Measurements from ENCODE around the gene TAOK3. TPM values are rescaled to one million over a fixed set of nuclear protein-coding genes. Genes with fewer than 3 reads are reported as not detected.

Gene TAOK3
- total RNA-seq, 4 donors from 2014 or later = 22.7 to 61.7 (median 38.8) TPM

- H3K27ac ChIP-seq = no peak overlapping the region
- DNase-seq (ENCODE audit: low spot score in 2 of 2) = no peak
- 68% methylated on average over 6 of the region's 6 CpGs for WGBS
- TF ChIP-seq POLR2AphosphoS5 (IDR thresholded peaks at IDR 0.05) (no peak), POLR2A (IDR thresholded peaks at IDR 0.05) (no peak), EP300 (IDR thresholded peaks at IDR 0.05) (no peak), CTCF (IDR thresholded peaks at IDR 0.05) (no peak)
- no peaks in the 10 kb centered on the region for H3K27me3 ChIP-seq
- H3K36me3 ChIP-seq = no peaks in the 10 kb centered on the region
- H3K4me1 ChIP-seq = peaks cover 40% of the 10 kb centered on the region
- no peak overlapping the region for H3K4me3 ChIP-seq
- H3K9me3 ChIP-seq = no peaks in the 10 kb centered on the region
Measured at GRCh38 chr12:118187751-118188435, 184.8 kb downstream of the TAOK3 start.

DNA sequence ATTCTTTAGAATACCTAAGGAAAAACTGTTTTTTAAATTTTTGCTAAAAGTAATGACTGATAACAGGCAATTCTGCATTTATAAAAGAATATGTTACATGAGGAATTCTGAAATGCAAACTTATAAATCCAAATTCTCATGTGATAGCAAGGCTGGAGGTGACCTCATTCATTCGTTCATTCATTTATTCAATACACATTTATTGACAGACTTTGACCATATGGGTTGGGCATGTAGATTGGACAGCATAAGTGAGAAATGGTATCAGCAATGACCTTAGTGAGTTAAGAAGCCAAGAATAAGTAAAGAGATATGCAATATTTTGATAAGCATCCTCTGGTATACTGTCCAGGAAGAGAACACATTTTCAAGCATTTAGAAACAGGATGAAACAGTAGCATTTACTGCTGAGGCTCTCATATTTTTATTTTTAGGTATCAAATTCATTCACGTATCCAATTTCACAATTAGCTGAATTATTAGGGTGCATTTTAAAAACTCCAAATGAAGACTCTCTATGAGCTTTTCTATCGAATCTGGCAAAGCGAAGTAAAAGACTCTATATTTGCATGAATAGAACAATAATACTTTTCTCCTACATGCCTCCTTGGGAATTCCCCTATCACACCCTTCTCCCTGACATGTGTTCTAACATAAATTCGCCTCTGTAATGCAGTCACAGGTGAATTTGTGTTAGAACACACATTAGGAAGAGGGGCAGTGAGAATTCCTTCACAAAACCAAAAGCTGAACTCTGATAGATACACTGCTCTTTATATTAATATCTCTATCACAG, 186.9 kb downstream of the TAOK3 start:
- H3K27me3 ChIP-seq = no peaks in the 10 kb centered on the region
- H3K9me3 ChIP-seq = no peaks in the 10 kb centered on the region
- WGBS = 61% methylated on average over 5 of the region's 5 CpGs
- peaks cover 47% of the 10 kb centered on the region for H3K4me1 ChIP-seq
- TF ChIP-seq POLR2AphosphoS5 (IDR thresholded peaks at IDR 0.05) (no peak), EP300 (IDR thresholded peaks at IDR 0.05) (no peak), POLR2A (IDR thresholded peaks at IDR 0.05) (no peak), CTCF (IDR thresholded peaks at IDR 0.05) (no peak)
- DNase-seq (ENCODE audit: low spot score in 2 of 2) = no peak
- no peak overlapping the region for H3K4me3 ChIP-seq
- no peak overlapping the region for H3K27ac ChIP-seq
- peaks cover 6% of the 10 kb centered on the region for H3K36me3 ChIP-seq

DNA sequence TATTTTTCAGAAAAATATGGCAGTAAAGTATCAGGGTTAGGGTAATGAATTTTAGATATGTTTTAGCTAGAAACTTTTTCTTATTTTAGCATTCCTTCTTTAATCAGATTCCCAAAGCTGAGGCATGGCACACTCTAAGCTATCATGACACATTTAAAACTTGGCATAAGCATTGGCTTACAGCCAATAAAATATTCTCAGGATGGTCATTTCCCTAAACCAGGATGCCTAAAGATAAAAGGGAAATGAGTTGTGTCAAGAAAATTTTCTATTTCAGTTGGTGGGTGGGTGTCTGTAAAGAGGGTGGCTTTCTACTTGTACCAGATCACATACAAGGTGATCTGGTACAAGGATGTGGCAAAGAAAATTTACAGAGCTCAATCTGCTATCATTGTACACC, 189.0 kb downstream of the TAOK3 start:
- H3K27ac ChIP-seq = no peak overlapping the region
- H3K4me3 ChIP-seq = no peak overlapping the region
- H3K4me1 ChIP-seq = peaks cover 26% of the 10 kb centered on the region
- peaks cover 21% of the 10 kb centered on the region for H3K36me3 ChIP-seq
- TF ChIP-seq POLR2AphosphoS5 (IDR thresholded peaks at IDR 0.05) = no peak
- no peak for TF ChIP-seq POLR2A (IDR thresholded peaks at IDR 0.05)
- TF ChIP-seq CTCF (IDR thresholded peaks at IDR 0.05) = no peak
- TF ChIP-seq EP300 (IDR thresholded peaks at IDR 0.05) = no peak
- no peak for DNase-seq (ENCODE audit: low spot score in 2 of 2)
- no peaks in the 10 kb centered on the region for H3K27me3 ChIP-seq
- H3K9me3 ChIP-seq = no peaks in the 10 kb centered on the region

DNA sequence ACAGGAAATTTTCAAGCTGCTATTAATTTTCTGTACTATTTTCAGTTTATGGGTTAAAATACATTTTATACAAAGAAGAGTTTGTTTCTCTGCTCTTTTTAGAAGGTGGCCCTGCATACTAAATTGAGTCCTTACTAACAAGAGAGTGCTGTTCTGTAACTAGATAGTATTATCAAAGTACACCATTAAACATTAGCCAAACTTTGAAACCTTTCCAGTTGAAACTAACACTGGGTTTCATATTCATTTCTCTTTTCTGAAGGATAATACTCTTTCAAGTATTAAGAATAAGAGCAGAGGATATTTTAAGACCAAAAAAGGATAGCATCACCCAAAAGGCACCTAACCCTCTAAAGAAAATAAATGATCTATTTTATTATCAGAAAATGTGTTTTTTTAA, 189.6 kb downstream of the TAOK3 start:
- Histone ChIP-seq H3K4me3 (no peak overlapping the region), H3K27me3 (no peaks in the 10 kb centered on the region), H3K36me3 (peaks cover 26% of the 10 kb centered on the region), H3K4me1 (peaks cover 22% of the 10 kb centered on the region), H3K9me3 (no peaks in the 10 kb centered on the region), H3K27ac (no peak overlapping the region)
- DNase-seq (ENCODE audit: low spot score in 2 of 2) = no peak
- TF ChIP-seq EP300 (IDR thresholded peaks at IDR 0.05) = no peak
- TF ChIP-seq POLR2A (IDR thresholded peaks at IDR 0.05) = no peak
- TF ChIP-seq CTCF (IDR thresholded peaks at IDR 0.05) = no peak
- no peak for TF ChIP-seq POLR2AphosphoS5 (IDR thresholded peaks at IDR 0.05)

DNA sequence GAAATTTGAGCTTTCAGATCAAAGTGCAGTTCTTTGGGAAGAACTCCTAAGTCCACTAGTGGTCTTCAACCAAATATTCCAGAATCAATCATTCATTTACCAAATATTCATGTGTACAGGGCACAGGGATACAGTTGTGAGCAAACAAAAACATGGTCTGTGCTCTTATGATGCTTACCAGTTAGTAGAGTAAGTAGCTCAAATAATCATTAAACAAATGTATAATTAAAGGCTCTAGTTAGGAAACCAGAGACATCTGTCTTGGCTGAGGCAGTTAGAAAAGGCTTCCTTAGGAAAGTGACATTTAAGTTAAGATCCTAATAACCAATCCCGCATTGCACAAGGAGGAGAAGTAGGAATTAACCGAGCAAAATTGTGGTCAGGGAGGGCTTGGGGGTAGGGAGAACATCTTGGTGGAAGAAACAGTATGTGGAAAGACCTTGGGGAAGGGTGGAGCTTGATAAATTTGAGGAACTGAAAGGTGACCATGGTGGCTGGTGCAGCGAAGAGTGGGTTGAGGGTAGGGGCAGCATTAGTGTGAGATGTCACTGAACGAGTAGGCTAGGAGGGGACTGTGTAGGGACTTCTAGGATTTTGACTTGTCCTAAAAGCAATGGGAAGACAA, 196.8 kb downstream of the TAOK3 start:
- no peak for TF ChIP-seq EP300 (IDR thresholded peaks at IDR 0.05)
- no peak for TF ChIP-seq CTCF (IDR thresholded peaks at IDR 0.05)
- no peak for TF ChIP-seq POLR2AphosphoS5 (IDR thresholded peaks at IDR 0.05)
- TF ChIP-seq POLR2A (IDR thresholded peaks at IDR 0.05) = no peak
- 93% methylated on average over 4 of the region's 4 CpGs for WGBS
- no peak overlapping the region for H3K4me3 ChIP-seq
- no peaks in the 10 kb centered on the region for H3K4me1 ChIP-seq
- H3K27me3 ChIP-seq = no peaks in the 10 kb centered on the region
- no peak for DNase-seq (ENCODE audit: low spot score in 2 of 2)
- H3K27ac ChIP-seq = no peak overlapping the region
- no peaks in the 10 kb centered on the region for H3K9me3 ChIP-seq
- H3K36me3 ChIP-seq = peaks cover 86% of the 10 kb centered on the region

Data from suprapubic skin (tissue), 4 donors.